UCSD-AML1 (cell line): ENCODE data around the gene STMND1.

Experiments
- DNase-seq: peaks from one replicate; lab custom pipeline; 2025; ENCODE audit not compliant: unreplicated experiment; lab: John Stamatoyannopoulos, UW

Gene STMND1

GRCh38 chr6:17097982-17098381 lies 3.9 kb upstream of the STMND1 start:
- no peak for DNase-seq

- no peak for DNase-seq
Observed at GRCh38 chr6:17098538-17098937, 3.3 kb upstream of the STMND1 start.

- DNase-seq: no peak
Observed at GRCh38 chr6:17099401-17100059, 2.3 kb upstream of the STMND1 start.

GRCh38 chr6:17100806-17101205 lies 1.0 kb upstream of the STMND1 start:
- DNase-seq: no peak

DNA sequence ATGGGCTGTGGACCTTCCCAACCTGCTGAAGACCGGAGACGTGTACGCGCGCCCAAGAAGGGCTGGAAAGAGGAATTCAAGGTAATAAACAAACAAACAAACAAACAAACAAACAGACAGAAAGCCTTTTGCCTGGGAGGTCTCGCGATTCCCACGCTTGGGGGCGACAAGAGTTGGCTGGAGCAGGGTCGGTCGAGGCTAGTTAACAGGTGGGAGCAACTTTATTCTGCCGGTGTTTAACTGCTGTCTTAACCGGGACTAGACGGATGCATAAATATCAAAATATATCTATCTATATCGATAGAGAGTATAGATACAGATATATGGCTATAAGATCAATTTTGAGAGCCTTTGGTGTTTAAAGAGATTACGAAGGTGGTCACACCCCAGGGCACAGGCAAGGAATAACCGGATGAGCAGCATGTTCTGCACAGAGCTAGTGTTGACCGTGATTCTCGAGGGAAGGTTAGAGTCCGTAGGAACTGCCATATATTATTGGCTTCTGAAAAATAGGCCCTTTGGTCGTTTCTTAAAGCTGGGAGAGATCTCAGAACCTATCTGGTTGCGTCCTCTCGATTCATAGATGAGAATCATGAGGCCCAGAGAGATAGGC lies 514 bp downstream of the STMND1 start:
- no peak for DNase-seq

DNA sequence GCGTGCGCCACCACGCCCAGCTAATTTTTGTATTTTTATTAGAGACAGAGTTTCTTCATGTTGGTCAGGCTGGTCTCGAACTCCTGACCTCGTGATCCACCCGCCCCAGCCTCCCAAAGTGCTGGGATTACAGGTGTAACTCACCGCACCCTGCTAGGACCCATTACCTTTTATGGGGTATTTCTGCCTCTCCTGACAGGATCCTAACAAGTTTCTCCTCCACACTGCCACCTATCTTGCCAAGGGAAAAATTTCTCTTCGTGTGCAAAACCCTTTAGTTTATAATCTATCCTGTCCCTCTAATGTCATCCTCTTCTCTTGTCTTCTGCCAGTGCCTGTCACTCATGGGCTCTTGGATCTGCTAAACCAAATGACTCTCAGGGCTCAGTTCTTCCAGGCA lies 1.9 kb downstream of the STMND1 start:
- no peak for DNase-seq

DNA sequence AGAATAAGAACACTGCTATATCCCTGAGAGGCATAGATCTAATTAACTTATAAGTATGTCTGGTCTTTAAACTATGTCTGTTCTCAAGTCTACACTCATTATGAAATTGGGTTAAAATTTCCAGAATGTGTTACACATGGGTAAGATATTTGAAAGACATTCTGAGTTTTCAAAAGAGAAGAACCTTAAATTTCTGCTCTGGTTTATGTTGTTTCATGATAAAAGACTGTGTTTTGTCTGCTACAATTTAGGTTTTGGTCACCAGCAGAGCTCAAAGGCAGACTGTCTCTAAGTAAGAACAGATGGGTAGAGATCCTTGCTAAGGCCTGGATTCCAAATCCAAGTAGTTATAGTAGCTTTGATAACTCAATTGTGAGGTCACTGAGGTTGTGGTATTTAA lies 6.0 kb downstream of the STMND1 start:
- DNase-seq: no peak

- DNase-seq: no peak
Observed at GRCh38 chr6:17115251-17116116, 13.6 kb downstream of the STMND1 start.

DNA sequence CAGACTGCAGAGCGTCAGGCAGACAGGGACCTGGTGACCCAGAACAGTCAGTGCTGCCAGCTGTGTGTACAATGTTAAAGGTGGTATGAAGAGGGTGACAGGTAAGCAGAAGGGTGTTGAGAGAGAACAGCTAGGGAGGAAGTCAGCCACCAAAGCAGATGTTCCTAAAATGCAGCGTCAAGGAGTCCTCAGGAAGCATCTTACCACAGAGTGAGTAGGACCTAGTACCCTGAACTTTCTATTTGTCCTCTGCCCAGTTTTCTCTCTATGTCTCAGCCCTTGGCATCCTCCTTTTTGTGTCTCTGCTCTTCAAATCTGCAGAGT lies 14.2 kb downstream of the STMND1 start:
- no peak for DNase-seq

DNA sequence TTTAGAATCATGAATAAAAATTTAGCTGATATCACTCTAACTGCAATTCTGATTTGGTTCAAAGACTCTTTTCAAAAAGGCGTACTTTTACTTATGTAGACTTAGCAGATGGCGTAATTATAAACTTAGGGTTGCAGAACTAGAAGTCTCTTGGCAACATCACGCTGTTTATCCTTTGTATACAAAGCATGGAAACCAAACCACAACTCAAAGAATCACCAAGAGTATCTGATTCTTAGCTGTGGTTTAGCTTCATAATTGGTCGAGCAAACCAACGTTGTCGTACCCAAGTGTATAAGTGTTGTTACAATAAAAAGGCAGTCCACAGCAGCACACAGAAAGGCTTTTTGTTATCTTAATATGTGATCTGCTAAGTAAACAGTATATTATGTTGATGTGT lies 18.2 kb downstream of the STMND1 start:
- DNase-seq: no peak

DNA sequence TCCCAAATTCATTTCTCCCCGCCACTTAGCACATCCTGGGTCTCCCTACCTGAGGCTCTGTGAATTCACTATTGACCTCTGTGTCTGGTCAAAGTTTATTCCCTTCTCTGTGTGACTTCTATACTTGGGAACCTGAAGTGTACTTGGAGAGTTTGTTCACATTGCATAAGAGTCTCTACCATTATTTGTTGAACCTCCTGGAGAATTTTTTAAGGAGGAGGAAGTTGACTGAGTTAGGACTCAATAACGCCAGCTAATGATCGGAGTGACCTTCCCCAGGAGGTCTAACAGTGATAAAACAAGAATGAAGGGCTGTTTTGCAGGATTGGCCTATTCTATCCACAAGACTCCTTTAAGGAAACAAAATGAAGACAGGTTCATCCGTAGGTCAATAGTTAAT lies 23.6 kb downstream of the STMND1 start:
- DNase-seq: no peak

DNA sequence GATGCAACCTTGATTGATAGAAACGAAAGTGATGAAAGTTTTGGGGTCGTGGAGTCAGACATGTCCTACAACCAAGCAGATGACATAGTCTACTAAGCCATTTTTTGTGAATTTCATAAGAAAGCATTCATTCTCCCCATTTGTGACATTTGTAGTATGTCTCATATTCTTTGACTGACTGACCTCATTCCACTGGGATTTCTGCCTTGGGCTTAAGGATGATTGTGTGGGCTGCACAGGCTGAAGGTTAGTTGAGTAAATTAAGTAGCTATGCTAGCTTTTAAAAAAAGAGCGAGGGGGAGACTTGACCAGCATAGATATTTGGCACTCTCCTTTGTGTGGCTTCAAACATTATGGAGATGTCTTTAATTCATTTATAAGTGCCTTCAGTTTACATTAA lies 28.9 kb downstream of the STMND1 start:
- no peak for DNase-seq

GRCh38 chr6:17132967-17133366 lies 31.1 kb downstream of the STMND1 start:
- DNase-seq: no peak

DNA sequence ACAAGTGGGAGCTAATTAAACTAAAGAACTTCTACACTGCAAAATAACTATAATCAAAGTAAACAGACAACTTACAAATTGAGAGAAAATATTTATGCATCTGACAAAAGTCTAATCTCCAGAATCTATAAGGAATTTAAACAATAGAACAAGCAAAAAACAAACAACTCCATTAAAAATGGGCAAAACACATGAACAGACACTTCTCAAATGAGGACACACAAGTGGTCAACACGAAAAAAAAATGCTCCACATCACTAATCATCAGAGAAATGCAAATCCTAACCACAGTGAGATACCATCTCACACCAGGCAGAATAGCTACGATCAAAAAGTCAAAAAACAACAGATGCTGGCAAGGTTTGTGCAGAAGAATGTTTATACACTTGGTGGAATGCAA lies 36.2 kb downstream of the STMND1 start:
- DNase-seq: no peak

- no peak for DNase-seq
Observed at GRCh38 chr6:17144016-17144415, 42.2 kb downstream of the STMND1 start.

GRCh38 chr6:17149571-17149970 lies 47.7 kb downstream of the STMND1 start:
- DNase-seq: no peak

DNA sequence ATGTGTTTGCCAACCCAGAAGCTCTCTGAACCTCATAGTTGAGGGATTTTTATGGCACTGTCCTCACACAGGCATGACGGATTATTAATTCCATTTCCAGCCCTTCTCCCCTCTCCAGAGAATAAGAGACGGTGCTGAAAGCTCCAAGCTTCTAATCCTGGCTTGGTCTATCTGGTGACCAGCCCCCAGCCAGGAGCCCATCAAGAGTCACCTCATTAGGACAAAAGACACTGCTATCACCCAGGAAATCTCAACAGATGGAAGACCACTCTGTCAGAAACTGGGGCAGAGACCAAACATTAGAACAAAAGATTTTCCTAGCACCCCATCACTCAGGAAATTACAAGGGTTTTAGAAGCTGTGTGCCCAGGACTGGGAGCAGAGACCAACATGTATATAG lies 48.2 kb downstream of the STMND1 start:
- DNase-seq: no peak

- DNase-seq: no peak
Observed at GRCh38 chr6:17151888-17152287, 50.0 kb downstream of the STMND1 start.

- DNase-seq: no peak
Observed at GRCh38 chr6:17152703-17153102, 50.9 kb downstream of the STMND1 start.

DNA sequence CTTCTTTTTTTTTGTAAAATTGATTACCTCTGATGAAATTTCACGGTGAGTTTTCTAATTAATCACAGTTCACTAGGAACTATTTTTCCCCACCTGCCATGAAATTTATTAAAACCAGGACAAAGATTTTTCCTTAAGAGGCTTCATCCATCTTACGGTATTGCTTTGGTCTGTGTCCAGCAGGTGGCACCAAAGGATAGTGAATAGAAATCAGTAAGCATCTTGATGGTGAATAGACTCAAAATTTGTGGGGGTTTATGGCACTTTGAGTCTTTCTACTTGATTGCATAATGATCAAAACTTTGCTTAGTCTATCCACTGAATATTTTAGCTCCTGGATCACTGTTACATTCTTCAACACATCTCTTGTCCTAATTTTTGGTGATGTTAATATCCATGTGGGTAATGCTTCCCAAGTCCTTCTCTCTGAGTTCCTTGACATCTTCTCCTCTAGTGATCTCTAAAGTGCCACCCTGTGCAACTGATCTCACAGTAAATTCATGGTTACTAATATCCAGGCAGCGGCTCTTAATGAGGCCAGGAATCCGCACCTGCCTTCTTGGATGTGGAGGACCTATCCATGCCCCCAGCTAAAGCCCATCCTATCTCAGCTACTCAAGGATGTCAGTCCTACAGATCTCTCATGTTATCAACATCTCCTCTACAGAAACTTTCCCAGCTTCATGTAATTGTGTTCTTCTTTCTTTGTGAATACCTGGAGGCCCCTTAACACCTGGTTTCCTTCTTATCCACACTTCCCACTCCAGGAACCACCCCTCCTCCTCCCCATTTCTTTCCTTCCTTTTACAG lies 54.5 kb downstream of the STMND1 start:
- peak; percentile 21 for DNase-seq

- no peak for DNase-seq
Observed at GRCh38 chr6:17156966-17157365, 55.1 kb downstream of the STMND1 start.

GRCh38 chr6:17157617-17158016 lies 55.8 kb downstream of the STMND1 start:
- DNase-seq: no peak
